Astrocyte (in vitro differentiated cells and primary cell): ENCODE measurements around the gene CD9. TPM values are rescaled to one million over a fixed set of nuclear protein-coding genes. Genes with fewer than 3 reads are reported as not detected.

Experiments
- DNase-seq: peaks from one replicate; pipeline ENCODE4 v3.0.0-alpha.2; 2010; ENCODE audit warnings: low read depth
- FAIRE-seq: peaks from 2 replicates; lab custom pipeline; 2011; peaks lifted over from hg19 to GRCh38; lab: Jason Lieb, UNC
- H2AFZ ChIP-seq: 2 replicates; pipeline ENCODE4 v1.6.0; 2012; ENCODE audit warnings: low read depth, low read length, inconsistent platforms
- H3K27ac ChIP-seq: 2 replicates; pipeline ENCODE4 v1.5.1; 2011; ENCODE audit warnings: low read depth, low read length, inconsistent platforms
- H3K27me3 ChIP-seq: 2 replicates; pipeline ENCODE4 v1.6.0; 2011; ENCODE audit warnings: low read length, inconsistent platforms; ENCODE audit not compliant: insufficient read depth
- H3K36me3 ChIP-seq: 2 replicates; pipeline ENCODE4 v1.5.1; 2011; ENCODE audit warnings: low read length, inconsistent platforms; ENCODE audit not compliant: insufficient read depth
- H3K4me1 ChIP-seq: 2 replicates; pipeline ENCODE4 v1.5.1; 2011; ENCODE audit warnings: low read length, inconsistent platforms; ENCODE audit not compliant: insufficient read depth
- H3K4me2 ChIP-seq: 2 replicates; pipeline ENCODE4 v1.6.0; 2012; ENCODE audit warnings: low read length, inconsistent platforms
- H3K4me3 ChIP-seq: 2 replicates; pipeline ENCODE4 v1.5.1; 2011; ENCODE audit warnings: low read depth, mild to moderate bottlenecking, low read length, inconsistent platforms; ENCODE audit not compliant: insufficient read depth
- H3K79me2 ChIP-seq: 2 replicates; pipeline ENCODE4 v1.6.0; 2012; ENCODE audit warnings: mild to moderate bottlenecking, low read length, inconsistent platforms; ENCODE audit not compliant: insufficient read depth
- H3K9ac ChIP-seq: 2 replicates; pipeline ENCODE4 v1.6.0; 2012; ENCODE audit warnings: mild to moderate bottlenecking, low read length, inconsistent platforms
- H3K9me3 ChIP-seq: 2 replicates; pipeline ENCODE4 v1.5.1; 2012; ENCODE audit warnings: low read depth, mild to moderate bottlenecking, low read length, inconsistent platforms; ENCODE audit not compliant: insufficient read depth
- H4K20me1 ChIP-seq: 2 replicates; pipeline ENCODE4 v1.6.0; 2012; ENCODE audit warnings: low read length, inconsistent platforms; ENCODE audit not compliant: insufficient read depth
- H3K27ac Mint-ChIP-seq: one replicate; pipeline ENCODE4 v1.8.0; 2021; ENCODE audit warnings: mild to moderate bottlenecking, mixed read lengths; ENCODE audit not compliant: unreplicated experiment
- H3K27me3 Mint-ChIP-seq: one replicate; pipeline ENCODE4 v1.8.0; 2021; ENCODE audit warnings: low read depth, mixed read lengths; ENCODE audit not compliant: unreplicated experiment
- H3K36me3 Mint-ChIP-seq: one replicate; pipeline ENCODE4 v1.8.0; 2021; ENCODE audit warnings: low read depth, mixed read lengths; ENCODE audit not compliant: unreplicated experiment
- H3K4me1 Mint-ChIP-seq: one replicate; pipeline ENCODE4 v1.8.0; 2021; ENCODE audit warnings: low read depth, mixed read lengths; ENCODE audit not compliant: unreplicated experiment
- H3K4me3 Mint-ChIP-seq: one replicate; pipeline ENCODE4 v1.8.0; 2021; ENCODE audit warnings: mild to moderate bottlenecking, moderate library complexity, mixed read lengths; ENCODE audit not compliant: unreplicated experiment
- H3K9me3 Mint-ChIP-seq: one replicate; pipeline ENCODE4 v1.8.0; 2021; ENCODE audit warnings: mild to moderate bottlenecking, mixed read lengths; ENCODE audit not compliant: unreplicated experiment
- CTCF ChIP-seq: IDR thresholded peaks from 2 replicates; pipeline ENCODE4 v1.5.1; 2011; ENCODE audit warnings: low read depth, mild to moderate bottlenecking, inconsistent platforms, low read length, moderate library complexity; ENCODE audit not compliant: insufficient read depth
- EZH2 ChIP-seq: IDR thresholded peaks from 2 replicates; pipeline ENCODE4 v1.6.1; 2012; ENCODE audit warnings: mild to moderate bottlenecking, low read length, inconsistent platforms; ENCODE audit not compliant: insufficient read depth
- total RNA-seq: library from RNA; stranded (reverse); gene quantifications from 2 replicates; pipeline ENCODE4 v1.2.1, GENCODE V29; 2021

Gene CD9
- total RNA-seq, 1 donor from 2014 or later = 52.2 TPM

GRCh38 chr12:6229224-6230218 lies 29.3 kb downstream of the CD9 start:
- Histone ChIP-seq H3K4me2 (peak overlapping the region; percentile 72), H2AFZ (peak overlapping the region; percentile 54), H3K27ac (peak overlapping the region; percentile 80), H3K9me3 (no peaks in the 10 kb centered on the region), H3K4me3 (no peak overlapping the region), H3K9ac (peak overlapping the region; percentile 67), H3K27me3 (no peaks in the 10 kb centered on the region), H3K79me2 (peaks cover 6% of the 10 kb centered on the region), H3K4me1 (peaks cover 53% of the 10 kb centered on the region), H4K20me1 (no peaks in the 10 kb centered on the region), H3K36me3 (no peaks in the 10 kb centered on the region)
- no peaks in the 10 kb centered on the region for H3K9me3 Mint-ChIP-seq
- DNase-seq (peak; percentile 97), FAIRE-seq (no peak)
- peak overlapping the region; percentile 53 for H3K27ac Mint-ChIP-seq
- H3K4me1 Mint-ChIP-seq = peaks cover 31% of the 10 kb centered on the region
- peaks cover 9% of the 10 kb centered on the region for H3K36me3 Mint-ChIP-seq
- peaks cover 7% of the 10 kb centered on the region for H3K27me3 Mint-ChIP-seq
- no peak overlapping the region for H3K4me3 Mint-ChIP-seq
- TF ChIP-seq EZH2 (no peak), CTCF (no peak)

- peaks cover 31% of the 10 kb centered on the region for H3K4me1 Mint-ChIP-seq
- H3K4me3 Mint-ChIP-seq = no peak overlapping the region
- peak overlapping the region; percentile 67 for H3K9ac ChIP-seq
These were observed 30.3 kb downstream of the CD9 start for GRCh38 chr12:6230321-6231110.

More at GRCh38 chr12:6230321-6231110, 30.3 kb downstream of the CD9 start:
- Mint-ChIP-seq H3K9me3 (no peaks in the 10 kb centered on the region), H3K27ac (peak overlapping the region; percentile 59), H3K36me3 (peaks cover 9% of the 10 kb centered on the region), H3K27me3 (peaks cover 7% of the 10 kb centered on the region)
- no peaks in the 10 kb centered on the region for H3K9me3 ChIP-seq
- no peaks in the 10 kb centered on the region for H3K36me3 ChIP-seq
- peak overlapping the region; percentile 50 for H2AFZ ChIP-seq
- peaks cover 46% of the 10 kb centered on the region for H3K4me1 ChIP-seq
- H3K27me3 ChIP-seq = no peaks in the 10 kb centered on the region
- FAIRE-seq (no peak), DNase-seq (peak; percentile 59)
- peak overlapping the region; percentile 72 for H3K4me2 ChIP-seq
- H4K20me1 ChIP-seq = no peaks in the 10 kb centered on the region
- H3K4me3 ChIP-seq = no peak overlapping the region
- H3K79me2 ChIP-seq = peaks cover 6% of the 10 kb centered on the region
- H3K27ac ChIP-seq = peak overlapping the region; percentile 80
- no peak for TF ChIP-seq EZH2
- TF ChIP-seq CTCF = no peak
